Activated T-helper 9 cell treated with anti-CD3 and anti-CD28 coated beads, Interleukin-2, amount 50 U/mL, for 16 hours (primary cell): ENCODE measurements around the gene XPNPEP3.
"Not testable (repeated sequence)": the region's sequence is repeated elsewhere in the genome, so short reads cannot be mapped to it uniquely, and the experiment has no call there.

Source experiments
- DNase-seq: peaks from one replicate; pipeline ENCODE4 v3.0.0-alpha.2; 2020; ENCODE audit warnings: low read depth

Gene XPNPEP3

DNA sequence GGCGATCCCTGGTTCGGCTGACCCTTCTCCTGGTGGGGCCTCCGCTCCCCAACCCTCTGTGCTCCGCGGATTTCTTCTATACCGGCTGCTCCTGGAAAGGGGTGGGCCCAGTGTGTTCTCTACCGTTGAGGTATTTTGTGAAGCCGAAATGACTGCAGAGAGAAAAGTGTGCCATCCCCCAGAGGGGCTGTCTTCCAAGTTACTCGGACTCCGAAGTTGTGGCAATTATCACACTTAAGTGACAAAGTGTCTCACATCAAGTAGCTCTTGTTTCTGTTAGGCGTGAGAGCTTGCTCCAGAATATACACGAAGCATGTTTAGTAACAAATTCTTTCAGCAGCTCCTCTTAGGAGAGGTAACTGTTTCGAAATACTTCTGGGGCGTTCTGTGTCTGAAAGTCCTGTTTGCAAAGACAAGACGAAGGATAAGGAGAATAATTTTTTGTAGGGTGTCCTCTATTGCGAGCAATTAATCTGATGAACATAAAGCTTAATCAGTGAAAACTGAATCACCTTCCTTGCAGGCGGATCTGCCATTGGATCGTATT lies 434 bp downstream of the XPNPEP3 start:
- DNase-seq: no peak

DNA sequence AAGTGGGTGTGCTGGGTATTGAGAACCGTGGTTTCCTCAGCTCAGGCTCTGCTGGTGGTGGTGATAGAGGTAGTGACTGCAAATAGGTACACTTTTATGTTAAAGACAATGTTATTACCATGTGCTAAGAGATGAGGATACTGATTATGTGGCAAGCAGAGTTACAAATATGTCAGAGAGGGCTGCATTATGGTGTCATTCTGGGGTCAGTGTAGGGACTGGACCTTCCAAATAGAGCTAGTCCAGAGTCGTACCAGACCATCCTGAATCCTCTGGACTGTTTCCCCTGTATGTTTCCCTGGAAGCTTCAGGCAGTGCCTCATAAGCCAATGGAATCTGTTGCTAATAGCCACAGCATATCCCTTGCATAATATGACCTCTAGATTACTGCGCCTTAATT lies 5.1 kb downstream of the XPNPEP3 start, which contains the start of gene DNAJB7:
DNAJB7 (minus strand) TSS at position 101 of the 400 bp plus-strand sequence. CDS start 119 bp downstream, outside the sequence.
- DNase-seq: no peak

DNA sequence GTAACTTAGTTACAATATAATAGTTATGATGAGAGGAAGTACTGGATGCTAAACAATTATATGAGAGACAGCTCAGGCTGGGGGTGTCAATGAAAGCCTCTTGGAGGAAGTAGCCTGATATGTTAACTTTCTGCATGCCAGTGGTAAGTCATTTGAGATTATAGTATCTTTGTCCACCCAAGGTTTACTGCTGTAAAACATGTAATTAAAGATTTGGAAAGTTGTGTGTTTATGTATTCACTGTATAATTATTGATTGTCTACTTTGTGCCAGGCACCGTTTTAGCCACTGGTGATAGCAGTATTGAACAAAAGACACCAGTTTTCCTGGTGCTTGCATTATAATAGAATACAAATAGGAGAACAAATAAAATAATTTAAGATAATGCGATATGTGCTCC lies 5.6 kb downstream of the XPNPEP3 start:
- no peak for DNase-seq

DNA sequence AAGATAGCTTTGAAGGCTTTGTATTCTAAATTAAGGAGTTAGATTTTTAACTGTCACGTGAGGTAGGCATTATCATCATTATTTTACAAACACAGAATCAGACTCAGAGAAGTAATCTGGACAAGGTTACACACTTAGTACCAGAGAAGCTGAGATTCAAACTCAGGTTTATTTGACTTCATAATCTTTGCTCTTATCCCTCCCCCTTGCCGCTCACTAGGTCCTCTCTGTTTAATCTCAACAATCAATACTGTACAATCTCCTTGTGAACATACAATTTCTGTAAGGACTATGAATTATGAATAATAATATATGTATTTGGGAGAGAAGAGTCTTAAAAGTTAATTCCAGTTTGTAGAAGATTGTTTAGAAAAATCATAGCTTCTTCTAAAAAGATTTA lies 10.2 kb downstream of the XPNPEP3 start:
- DNase-seq: no peak

GRCh38 chr22:40868379-40868778 lies 11.4 kb downstream of the XPNPEP3 start:
- DNase-seq: not testable (repeated sequence)

- DNase-seq: no peak
Measured at GRCh38 chr22:40874016-40874415, 17.1 kb downstream of the XPNPEP3 start.

DNA sequence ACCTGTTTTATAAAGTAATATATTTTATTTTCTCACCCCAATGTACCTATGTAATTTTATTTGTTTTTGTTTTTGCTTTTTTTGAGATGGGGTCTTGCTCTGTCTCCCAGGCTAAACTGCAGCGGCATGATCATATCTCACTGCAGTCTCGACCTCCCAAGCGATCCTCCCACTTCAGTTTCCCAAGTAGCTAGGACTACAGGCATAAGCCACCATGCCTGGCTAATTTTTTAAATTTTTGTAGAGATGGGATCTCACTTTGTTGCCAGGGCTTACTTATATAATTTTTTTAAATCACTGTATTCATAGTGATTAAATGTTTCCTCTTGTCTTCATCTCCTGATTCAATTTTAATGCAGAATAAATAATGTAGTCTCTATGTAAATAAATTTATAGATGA lies 18.2 kb downstream of the XPNPEP3 start:
- DNase-seq: no peak

DNA sequence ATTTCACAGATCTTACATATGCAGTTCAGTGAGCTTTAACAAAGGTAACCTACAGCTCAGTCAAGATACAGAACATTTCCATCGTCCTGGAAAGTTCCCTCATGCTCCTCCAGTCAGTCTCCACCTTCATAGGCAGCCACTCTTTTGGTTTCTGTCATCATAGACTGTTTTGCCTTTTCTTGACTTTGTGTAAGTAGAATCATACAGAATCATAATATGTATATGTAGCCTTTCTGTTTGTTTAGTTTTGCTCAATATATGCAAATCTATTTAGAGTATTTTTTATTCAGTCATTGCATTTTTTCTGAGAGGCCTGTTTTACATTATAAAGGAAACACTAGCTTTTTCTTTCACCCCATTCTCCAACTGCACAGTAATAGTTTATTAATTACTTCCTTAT lies 20.0 kb downstream of the XPNPEP3 start:
- no peak for DNase-seq

- no peak for DNase-seq
Measured at GRCh38 chr22:40877488-40877887, 20.5 kb downstream of the XPNPEP3 start.

DNA sequence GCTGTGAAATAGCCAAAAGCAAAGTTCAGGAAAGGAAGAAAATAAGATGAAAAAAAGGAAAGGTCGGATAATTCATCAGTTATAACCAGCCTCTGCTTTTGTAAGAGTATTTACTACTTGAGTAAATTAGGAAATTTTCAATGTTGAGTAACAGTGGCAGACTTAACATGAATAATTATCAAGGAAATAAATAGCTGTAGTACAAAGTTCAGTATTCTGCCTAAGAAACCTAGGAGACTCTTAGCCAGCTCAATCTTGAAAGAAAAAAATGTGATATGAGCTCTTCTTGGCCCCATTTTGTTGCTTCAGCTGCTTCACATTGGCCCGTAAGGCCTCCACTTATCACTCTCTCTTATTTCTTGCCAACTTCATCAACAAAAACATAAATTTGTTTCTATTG lies 22.0 kb downstream of the XPNPEP3 start:
- no peak for DNase-seq

GRCh38 chr22:40889116-40889515 lies 32.2 kb downstream of the XPNPEP3 start:
- DNase-seq: no peak

DNA sequence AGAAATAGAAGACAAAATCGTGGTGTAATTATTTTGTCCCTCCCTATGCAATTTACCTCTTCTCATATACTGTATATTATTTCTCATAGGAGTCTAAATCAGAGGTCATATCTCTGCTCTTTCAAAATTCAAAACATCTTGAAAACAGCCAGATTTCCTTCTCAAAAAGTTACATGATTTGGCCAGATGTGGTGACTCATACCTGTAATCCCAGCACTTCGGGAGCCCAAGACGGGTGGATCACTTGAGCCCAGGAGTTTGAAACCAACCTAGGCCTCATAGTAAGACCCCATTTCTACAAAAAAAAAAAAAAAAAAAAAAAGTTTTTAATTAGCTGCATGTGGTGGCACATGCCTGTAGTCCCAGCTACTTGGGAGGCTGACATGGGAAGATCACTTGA lies 33.9 kb downstream of the XPNPEP3 start:
- no peak for DNase-seq

DNA sequence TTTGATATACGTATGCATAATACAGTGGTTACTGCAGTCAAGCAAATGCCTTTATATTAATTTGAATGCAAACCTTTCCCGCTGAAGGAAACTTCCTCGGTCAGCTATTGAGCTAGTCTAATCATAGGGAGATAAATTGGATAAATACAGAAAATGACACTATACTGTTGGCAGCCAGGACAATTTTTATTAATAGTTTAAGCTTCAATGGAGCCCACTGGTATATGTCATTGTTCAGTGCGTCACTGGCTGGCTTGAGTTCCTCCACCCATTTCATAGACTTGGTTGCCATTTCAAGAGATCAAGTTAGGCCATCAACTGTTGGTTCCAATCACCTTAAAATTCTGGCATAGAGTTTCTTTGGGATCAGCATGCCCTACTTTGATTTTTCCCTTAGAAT lies 37.5 kb downstream of the XPNPEP3 start:
- DNase-seq: no peak

GRCh38 chr22:40898850-40899357 lies 42.0 kb downstream of the XPNPEP3 start:
- DNase-seq: no peak

- DNase-seq: no peak
Measured at GRCh38 chr22:40904101-40904500, 47.2 kb downstream of the XPNPEP3 start.

GRCh38 chr22:40908895-40909294 lies 51.9 kb downstream of the XPNPEP3 start:
- DNase-seq: no peak

DNA sequence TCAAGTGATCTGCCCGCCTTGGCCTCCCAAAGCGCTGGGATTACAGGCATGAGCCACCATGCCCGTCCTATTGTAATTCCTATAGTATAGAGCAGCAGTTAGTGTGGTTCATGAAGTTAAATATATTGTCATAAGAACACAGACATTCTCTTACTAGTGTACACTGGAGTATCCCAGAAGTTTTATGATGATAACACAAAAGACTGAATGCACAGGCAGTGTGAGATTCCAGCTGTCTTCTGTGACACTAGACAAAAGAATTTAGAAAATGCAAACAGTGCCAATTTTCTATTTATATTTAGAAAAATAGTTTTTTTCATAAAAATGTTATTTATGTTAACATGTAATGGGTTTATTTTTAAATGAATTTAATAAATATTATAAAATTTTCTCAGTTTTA lies 54.8 kb downstream of the XPNPEP3 start:
- DNase-seq: no peak

DNA sequence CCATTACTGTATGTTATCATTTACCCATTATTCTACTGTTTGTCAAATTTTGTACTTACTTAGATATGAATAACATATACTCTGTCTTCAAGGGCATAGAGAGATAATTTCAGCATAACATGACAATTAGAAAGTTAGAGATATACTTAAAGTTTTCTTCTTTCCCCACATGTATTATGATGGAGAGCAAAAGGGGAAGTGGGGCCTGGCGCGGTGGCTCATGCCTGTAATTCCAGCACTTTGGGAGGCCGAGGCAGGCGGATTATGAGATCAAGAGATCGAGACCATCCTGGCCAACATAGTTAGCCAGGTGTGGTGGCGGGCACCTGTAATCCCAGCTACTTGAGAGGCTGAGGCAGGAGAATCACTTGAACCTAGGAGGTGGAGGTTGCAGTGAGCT lies 56.0 kb downstream of the XPNPEP3 start:
- not testable (repeated sequence) for DNase-seq

DNA sequence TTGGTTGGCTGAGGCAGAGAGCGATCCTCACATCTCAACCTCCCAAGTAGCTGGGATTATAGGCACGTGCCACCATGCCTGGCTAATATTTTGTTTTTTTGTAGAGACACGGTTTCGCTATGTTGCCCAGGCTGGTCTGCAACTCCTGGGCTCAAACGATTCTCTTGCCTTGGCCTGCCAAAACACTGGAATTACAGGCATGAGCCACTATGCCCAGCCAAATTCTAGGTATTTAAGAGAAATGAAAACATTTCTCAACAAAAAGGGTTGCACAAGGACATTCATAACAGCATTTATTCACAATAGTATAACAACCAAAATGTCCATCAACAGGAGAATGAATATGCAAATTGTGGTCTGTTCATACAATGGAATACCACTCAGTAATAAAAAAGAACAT lies 62.5 kb downstream of the XPNPEP3 start:
- no peak for DNase-seq

- DNase-seq: no peak
Measured at GRCh38 chr22:40920526-40920925, 63.6 kb downstream of the XPNPEP3 start.

DNA sequence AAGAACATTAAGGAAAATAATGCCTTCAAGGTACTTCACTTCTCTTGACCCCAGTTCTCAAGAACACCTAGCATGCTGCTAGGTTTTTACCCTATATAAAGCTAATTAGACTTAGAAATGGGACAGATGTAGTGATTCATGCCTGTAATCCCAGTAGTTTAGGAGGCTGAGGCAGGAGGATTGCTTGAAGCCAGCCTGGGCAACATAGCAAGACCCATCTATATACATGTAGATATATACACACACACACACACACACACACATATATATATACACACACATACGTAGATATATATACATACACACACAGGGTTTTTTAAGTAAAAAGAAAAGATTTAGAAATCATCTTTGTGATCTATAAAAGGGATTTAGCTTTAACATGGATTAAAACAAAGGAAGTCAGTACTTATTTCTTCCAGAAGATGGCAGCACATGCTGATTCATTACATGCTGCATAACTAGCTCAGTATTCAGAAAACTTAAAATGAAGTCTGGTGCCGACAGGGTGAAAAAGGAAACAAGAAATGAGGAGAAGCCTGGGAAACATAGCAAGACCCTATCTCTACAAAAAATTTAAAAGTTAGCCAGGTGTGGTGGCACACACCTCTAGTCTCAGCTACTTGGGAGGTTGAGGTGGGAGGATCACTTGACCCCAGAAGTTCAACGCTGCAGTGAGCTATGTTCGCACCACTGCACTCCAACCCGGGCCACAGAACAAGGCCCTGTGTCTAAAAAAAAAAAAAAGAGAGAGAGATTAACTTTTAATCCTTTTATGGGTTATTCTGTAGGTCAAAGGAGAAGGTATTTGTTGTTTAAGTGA lies 65.7 kb downstream of the XPNPEP3 start:
- DNase-seq: no peak

DNA sequence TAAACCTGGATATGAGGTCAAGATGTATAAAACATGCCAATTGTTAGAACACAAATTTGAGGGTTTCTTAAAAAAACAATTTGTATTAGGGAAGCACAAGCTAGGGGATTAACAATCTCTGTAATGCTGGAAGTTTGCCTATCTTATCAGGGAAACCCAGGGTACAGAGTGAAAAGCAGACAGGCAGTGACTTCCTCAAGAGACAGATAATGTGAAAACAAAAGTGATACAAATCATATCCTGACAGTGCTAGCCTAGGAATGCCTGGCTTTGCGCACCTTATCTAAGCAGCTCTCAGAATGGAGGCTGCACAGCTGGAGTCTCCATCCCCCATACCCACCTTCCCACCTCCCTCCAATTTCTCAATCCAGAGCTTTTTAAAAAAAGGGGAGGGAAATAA lies 71.7 kb downstream of the XPNPEP3 start:
- no peak for DNase-seq

DNA sequence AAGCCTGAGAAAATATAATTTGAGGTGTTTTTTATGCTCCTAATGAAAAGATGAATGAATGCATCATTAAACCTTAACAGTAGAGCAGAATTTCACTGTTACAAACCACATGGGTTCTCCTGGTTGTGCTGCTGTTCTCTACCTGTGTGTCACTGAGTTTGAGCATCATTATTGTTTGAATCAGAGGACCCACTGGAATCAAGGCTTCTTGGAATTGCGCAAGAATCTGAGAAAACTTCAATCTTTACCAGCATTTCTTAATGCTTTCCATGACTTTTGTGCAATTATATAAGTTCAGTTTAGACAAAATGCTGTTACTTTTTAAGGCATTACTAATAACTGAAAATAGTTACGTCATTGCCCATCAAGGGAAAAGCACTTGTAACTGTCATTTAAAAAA lies 75.4 kb downstream of the XPNPEP3 start:
- no peak for DNase-seq

DNA sequence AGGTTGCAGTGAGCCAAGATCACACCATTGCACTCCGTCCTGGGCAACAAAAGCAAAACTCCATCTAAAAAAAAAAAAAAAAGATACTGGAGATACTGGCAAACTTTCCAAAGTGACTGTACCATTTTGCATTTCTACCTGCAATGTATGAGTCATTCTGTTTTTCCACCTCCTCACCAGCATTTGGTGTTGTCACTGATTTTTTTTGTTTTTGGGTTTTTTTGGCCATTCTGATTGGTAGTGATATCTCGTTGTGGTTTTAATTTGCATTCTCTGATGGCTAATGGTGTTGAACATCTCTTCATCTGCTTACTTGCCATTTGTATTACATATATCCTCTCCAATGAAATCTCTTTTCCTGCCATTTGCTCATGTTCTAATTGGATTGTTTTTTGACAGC lies 82.3 kb downstream of the XPNPEP3 start:
- DNase-seq: no peak
